ENCODE results near the gene MGMT.

DNA sequence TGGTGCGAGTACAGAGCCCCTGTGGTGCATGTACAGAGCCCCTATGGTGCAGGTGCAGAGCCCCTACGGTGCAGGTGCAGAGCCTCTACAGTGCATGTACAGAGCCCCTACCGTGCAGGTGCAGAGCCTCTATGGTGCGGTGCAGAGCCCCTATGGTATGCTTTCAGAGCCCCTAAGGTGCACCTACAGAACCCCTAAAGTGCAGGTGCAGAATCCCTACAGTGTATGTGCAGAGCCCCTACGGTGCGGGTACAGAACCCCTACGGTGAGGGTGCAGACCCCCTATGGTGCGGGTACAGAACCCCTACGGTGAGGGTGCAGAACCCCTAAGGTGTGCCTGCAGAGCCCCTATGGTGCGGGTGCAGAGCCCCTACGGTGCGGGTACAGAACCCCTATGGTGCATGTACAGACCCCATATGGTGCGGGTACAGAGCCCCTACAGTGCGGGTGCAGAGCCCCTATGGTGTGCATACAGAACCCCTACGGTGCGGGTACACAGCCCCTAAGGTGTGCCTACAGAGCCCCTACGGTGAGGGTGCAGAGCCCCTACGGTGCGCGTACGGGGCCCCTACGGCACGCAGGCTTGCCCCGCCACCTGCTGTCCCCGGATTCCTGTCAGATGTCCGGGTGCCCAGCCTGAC lies 53.5 kb downstream of the MGMT start:
- no peak for TF ChIP-seq EP300 (IDR thresholded peaks at IDR 0.05)
- TF ChIP-seq, protein P1, sequence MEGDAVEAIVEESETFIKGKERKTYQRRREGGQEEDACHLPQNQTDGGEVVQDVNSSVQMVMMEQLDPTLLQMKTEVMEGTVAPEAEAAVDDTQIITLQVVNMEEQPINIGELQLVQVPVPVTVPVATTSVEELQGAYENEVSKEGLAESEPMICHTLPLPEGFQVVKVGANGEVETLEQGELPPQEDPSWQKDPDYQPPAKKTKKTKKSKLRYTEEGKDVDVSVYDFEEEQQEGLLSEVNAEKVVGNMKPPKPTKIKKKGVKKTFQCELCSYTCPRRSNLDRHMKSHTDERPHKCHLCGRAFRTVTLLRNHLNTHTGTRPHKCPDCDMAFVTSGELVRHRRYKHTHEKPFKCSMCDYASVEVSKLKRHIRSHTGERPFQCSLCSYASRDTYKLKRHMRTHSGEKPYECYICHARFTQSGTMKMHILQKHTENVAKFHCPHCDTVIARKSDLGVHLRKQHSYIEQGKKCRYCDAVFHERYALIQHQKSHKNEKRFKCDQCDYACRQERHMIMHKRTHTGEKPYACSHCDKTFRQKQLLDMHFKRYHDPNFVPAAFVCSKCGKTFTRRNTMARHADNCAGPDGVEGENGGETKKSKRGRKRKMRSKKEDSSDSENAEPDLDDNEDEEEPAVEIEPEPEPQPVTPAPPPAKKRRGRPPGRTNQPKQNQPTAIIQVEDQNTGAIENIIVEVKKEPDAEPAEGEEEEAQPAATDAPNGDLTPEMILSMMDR (IDR thresholded peaks at IDR 0.05): no peak
- TF ChIP-seq POLR2A (IDR thresholded peaks at IDR 0.05): no peak

Data from ovary (tissue), 3 donors.